22Rv1 (cell line): ENCODE results near the gene CCDC102B.

Experiments
- H3K27ac ChIP-seq: fragments of 450-650 bp; 2 replicates; pipeline ENCODE4 v1.5.1; 2017
- CTCF ChIP-seq: fragments of 450-650 bp; IDR thresholded peaks from 2 replicates; pipeline ENCODE4 v1.5.1; 2017; ENCODE audit warnings: mild to moderate bottlenecking
- ZFX ChIP-seq: fragments of 450-650 bp; IDR thresholded peaks from 2 replicates; pipeline ENCODE4 v1.6.1; 2017; ENCODE audit warnings: antibody characterized with exemption, borderline replicate concordance

Gene CCDC102B

GRCh38 chr18:69097349-69097748, 299.5 kb downstream of the CCDC102B start:
- TF ChIP-seq CTCF, result no peak
- TF ChIP-seq ZFX, result no peak
- H3K27ac ChIP-seq, result no peak overlapping the region

GRCh38 chr18:69102959-69103358, 305.1 kb downstream of the CCDC102B start:
- no peak for TF ChIP-seq CTCF
- TF ChIP-seq ZFX, result no peak
- H3K27ac ChIP-seq, result no peak overlapping the region
